IPS DF 6.9 (cell line): ENCODE measurements around the gene RPS3.
A peak's percentile ranks its signal among the peaks of the same experiment; 100 is the strongest.

Source experiments
- DNase-seq: peaks from one replicate; pipeline ENCODE4 v3.0.0-alpha.2; 2013; ENCODE audit warnings: low read depth, low spot score
- H3K27ac ChIP-seq: one replicate; pipeline ENCODE4 v1.5.1; 2013; ENCODE audit warnings: low read length, control low read depth
- H3K27me3 ChIP-seq: 2 replicates; pipeline ENCODE4 v1.6.1; 2013; ENCODE audit warnings: mild to moderate bottlenecking, low read length; ENCODE audit not compliant: control insufficient read depth, insufficient read depth
- H3K36me3 ChIP-seq: 2 replicates; pipeline ENCODE4 v1.6.1; 2013; ENCODE audit warnings: low read length; ENCODE audit not compliant: control insufficient read depth, insufficient read depth
- H3K4me1 ChIP-seq: 2 replicates; pipeline ENCODE4 v1.6.1; 2013; ENCODE audit warnings: low read length; ENCODE audit not compliant: control insufficient read depth, insufficient read depth
- H3K4me3 ChIP-seq: 2 replicates; pipeline ENCODE4 v1.5.1; 2013; ENCODE audit warnings: mild to moderate bottlenecking, low read length
- H3K9me3 ChIP-seq: 2 replicates; pipeline ENCODE4 v1.6.1; 2013; ENCODE audit warnings: low read length, inconsistent platforms; ENCODE audit not compliant: control insufficient read depth, insufficient read depth
- WGBS: extraction: QIAGEN DNeasy Blood & Tissue Kit; methylation state at CpG from one replicate; pipeline ENCODE4 v1.1.7; 2013; ENCODE audit warnings: mixed read lengths, missing lambda C conversion rate; ENCODE audit not compliant: insufficient read length, insufficient coverage; 5-methylcytosine and 5-hydroxymethylcytosine counted together

Gene RPS3

GRCh38 chr11:75428281-75428724 lies 29.0 kb downstream of the RPS3 start:
- peaks cover 2% of the 10 kb centered on the region for H3K9me3 ChIP-seq
- WGBS = no CpG with 5 or more reads among the region's 32 CpGs
- no peak overlapping the region for H3K27ac ChIP-seq
- no peak overlapping the region for H3K4me3 ChIP-seq
- peaks cover 47% of the 10 kb centered on the region for H3K27me3 ChIP-seq
- no peaks in the 10 kb centered on the region for H3K36me3 ChIP-seq
- DNase-seq = no peak
- H3K4me1 ChIP-seq = peaks cover 11% of the 10 kb centered on the region

GRCh38 chr11:75428989-75429640 lies 29.8 kb downstream of the RPS3 start:
- Histone ChIP-seq H3K9me3 (peaks cover 2% of the 10 kb centered on the region), H3K27me3 (peaks cover 48% of the 10 kb centered on the region), H3K4me3 (no peak overlapping the region), H3K27ac (no peak overlapping the region), H3K4me1 (peaks cover 12% of the 10 kb centered on the region), H3K36me3 (no peaks in the 10 kb centered on the region)
- 100% methylated on average over 1 of the region's 16 CpGs for WGBS
- no peak for DNase-seq

- peaks cover 12% of the 10 kb centered on the region for H3K4me1 ChIP-seq
- peaks cover 2% of the 10 kb centered on the region for H3K9me3 ChIP-seq
- H3K27ac ChIP-seq = no peak overlapping the region
- H3K27me3 ChIP-seq = peaks cover 48% of the 10 kb centered on the region
- no peaks in the 10 kb centered on the region for H3K36me3 ChIP-seq
- no CpG with 5 or more reads among the region's 25 CpGs for WGBS
- no peak overlapping the region; the same call in 1 of the 2 replicates for H3K4me3 ChIP-seq
- no peak for DNase-seq
Observed at GRCh38 chr11:75429641-75429901, 30.3 kb downstream of the RPS3 start.

- peaks cover 48% of the 10 kb centered on the region for H3K27me3 ChIP-seq
- peak overlapping the region; percentile 12; the same call in 1 of the 2 replicates for H3K4me3 ChIP-seq
- peaks cover 12% of the 10 kb centered on the region for H3K4me1 ChIP-seq
- WGBS = no CpG with 5 or more reads among the region's 134 CpGs
- no peak overlapping the region for H3K27ac ChIP-seq
- peaks cover 2% of the 10 kb centered on the region for H3K9me3 ChIP-seq
- DNase-seq = no peak
- no peaks in the 10 kb centered on the region for H3K36me3 ChIP-seq
Observed at GRCh38 chr11:75429902-75430713, 30.8 kb downstream of the RPS3 start.

- H3K4me3 ChIP-seq = peak overlapping the region; percentile 12; the same call in 1 of the 2 replicates
- peaks cover 48% of the 10 kb centered on the region for H3K27me3 ChIP-seq
- WGBS = no CpG with 5 or more reads among the region's 32 CpGs
- H3K27ac ChIP-seq = no peak overlapping the region
- peaks cover 2% of the 10 kb centered on the region for H3K9me3 ChIP-seq
- no peak for DNase-seq
- H3K36me3 ChIP-seq = no peaks in the 10 kb centered on the region
- H3K4me1 ChIP-seq = peaks cover 12% of the 10 kb centered on the region
Observed at GRCh38 chr11:75430714-75431532, 31.6 kb downstream of the RPS3 start.

- H3K27me3 ChIP-seq = peaks cover 48% of the 10 kb centered on the region
Observed at GRCh38 chr11:75431533-75432525, 32.5 kb downstream of the RPS3 start.

GRCh38 chr11:75432911-75433321 lies 33.6 kb downstream of the RPS3 start, which contains the start of gene KLHL35:
Gene KLHL35 (minus strand): TSS chr11:75433203. CDS start chr11:75430629, 2,574 bp downstream.
- DNase-seq = no peak
- peak within 1 kb of the TSS; percentile 9; the same call in 1 of the 2 replicates for H3K4me3 ChIP-seq
- no peaks in the 10 kb centered on the region for H3K36me3 ChIP-seq
- H3K27ac ChIP-seq = no peak within 1 kb of the TSS
- no CpG with 5 or more reads among the region's 14 CpGs for WGBS
- peaks cover 12% of the 10 kb centered on the region for H3K4me1 ChIP-seq
- peaks cover 2% of the 10 kb centered on the region for H3K9me3 ChIP-seq
- H3K27me3 ChIP-seq = peaks cover 48% of the 10 kb centered on the region

More at GRCh38 chr11:75431533-75432525, 32.5 kb downstream of the RPS3 start:
- Histone ChIP-seq H3K27ac (no peak overlapping the region), H3K4me3 (no peak overlapping the region), H3K36me3 (no peaks in the 10 kb centered on the region), H3K4me1 (peaks cover 12% of the 10 kb centered on the region), H3K9me3 (peaks cover 2% of the 10 kb centered on the region)
- DNase-seq = no peak
- WGBS = no CpG with 5 or more reads among the region's 16 CpGs

- no CpG with 5 or more reads among the region's 6 CpGs for WGBS
- Histone ChIP-seq H3K27ac (no peak overlapping the region), H3K36me3 (no peaks in the 10 kb centered on the region), H3K27me3 (peaks cover 47% of the 10 kb centered on the region), H3K9me3 (peaks cover 2% of the 10 kb centered on the region), H3K4me3 (no peak overlapping the region), H3K4me1 (peaks cover 12% of the 10 kb centered on the region)
- no peak for DNase-seq
Observed at GRCh38 chr11:75433443-75433842, 34.1 kb downstream of the RPS3 start.

- no CpG with 5 or more reads among the region's 4 CpGs for WGBS
- no peak overlapping the region for H3K27ac ChIP-seq
- no peak for DNase-seq
- peaks cover 12% of the 10 kb centered on the region for H3K4me1 ChIP-seq
- no peak overlapping the region for H3K4me3 ChIP-seq
- H3K9me3 ChIP-seq = peaks cover 2% of the 10 kb centered on the region
- peaks cover 42% of the 10 kb centered on the region for H3K27me3 ChIP-seq
- H3K36me3 ChIP-seq = no peaks in the 10 kb centered on the region
Observed at GRCh38 chr11:75434051-75434450, 34.7 kb downstream of the RPS3 start.
